Hematopoietic multipotent progenitor cell (in vitro differentiated cells): Measurements from ENCODE around the gene C12orf43. TPM values are rescaled to one million over a fixed set of nuclear protein-coding genes. Genes with fewer than 3 reads are reported as not detected.

ENCODE experiments used
- DNase-seq, 3 donors: peaks; one replicate each; pipeline ENCODE4 v3.0.0-alpha.2; 2011 to 2015; ENCODE audit warnings: low read depth in 2 of 3, low spot score in 2 of 3
- total RNA-seq: library from RNA; depleted of rRNA; stranded (reverse); fragments of >200 nt; gene quantifications from one replicate; pipeline ENCODE4 v1.2.3, GENCODE V29; 2012

C12orf43 gene
- total RNA-seq, 1 donor = 18.6 TPM

DNA sequence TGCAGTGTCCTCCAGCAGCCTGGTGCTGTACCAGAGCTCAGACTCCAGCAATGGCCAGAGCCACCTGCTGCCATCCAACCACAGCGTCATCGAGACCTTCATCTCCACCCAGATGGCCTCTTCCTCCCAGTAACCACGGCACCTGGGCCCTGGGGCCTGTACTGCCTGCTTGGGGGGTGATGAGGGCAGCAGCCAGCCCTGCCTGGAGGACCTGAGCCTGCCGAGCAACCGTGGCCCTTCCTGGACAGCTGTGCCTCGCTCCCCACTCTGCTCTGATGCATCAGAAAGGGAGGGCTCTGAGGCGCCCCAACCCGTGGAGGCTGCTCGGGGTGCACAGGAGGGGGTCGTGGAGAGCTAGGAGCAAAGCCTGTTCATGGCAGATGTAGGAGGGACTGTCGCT lies 15.2 kb downstream of the C12orf43 start:
- DNase-seq = no peak

DNA sequence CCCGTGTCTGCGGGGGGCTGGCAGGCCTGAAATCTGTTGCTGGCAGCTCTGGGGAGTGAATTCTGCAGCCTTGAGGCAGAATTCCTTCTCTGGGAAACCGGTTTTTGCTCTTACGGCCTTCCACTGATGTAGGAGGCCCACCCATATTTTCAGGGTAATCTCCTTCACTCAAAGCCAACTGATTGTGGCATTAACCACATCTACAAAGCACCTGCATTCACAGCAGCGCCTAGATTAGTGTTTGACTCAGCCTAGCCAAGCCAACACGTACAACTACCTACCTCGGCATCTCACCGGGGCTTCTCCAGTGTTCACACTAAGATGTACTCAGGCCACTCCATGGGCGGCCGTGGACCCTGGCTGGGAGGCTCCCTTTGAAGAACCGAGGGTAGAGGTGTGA lies 15.8 kb downstream of the C12orf43 start:
- DNase-seq = no peak

GRCh38 chr12:120999191-121000120 lies 16.8 kb downstream of the C12orf43 start:
- DNase-seq = no peak

- no peak for DNase-seq
These were observed 17.9 kb downstream of the C12orf43 start for GRCh38 chr12:120998435-120998834.

- no peak for DNase-seq
These were observed 18.8 kb downstream of the C12orf43 start for GRCh38 chr12:120997448-120997847.

- DNase-seq = no peak
These were observed 20.0 kb downstream of the C12orf43 start for GRCh38 chr12:120996133-120996746.

- no peak for DNase-seq
These were observed 21.5 kb downstream of the C12orf43 start for GRCh38 chr12:120994589-120995337.

GRCh38 chr12:120994059-120994458 lies 22.2 kb downstream of the C12orf43 start:
- DNase-seq = no peak

DNA sequence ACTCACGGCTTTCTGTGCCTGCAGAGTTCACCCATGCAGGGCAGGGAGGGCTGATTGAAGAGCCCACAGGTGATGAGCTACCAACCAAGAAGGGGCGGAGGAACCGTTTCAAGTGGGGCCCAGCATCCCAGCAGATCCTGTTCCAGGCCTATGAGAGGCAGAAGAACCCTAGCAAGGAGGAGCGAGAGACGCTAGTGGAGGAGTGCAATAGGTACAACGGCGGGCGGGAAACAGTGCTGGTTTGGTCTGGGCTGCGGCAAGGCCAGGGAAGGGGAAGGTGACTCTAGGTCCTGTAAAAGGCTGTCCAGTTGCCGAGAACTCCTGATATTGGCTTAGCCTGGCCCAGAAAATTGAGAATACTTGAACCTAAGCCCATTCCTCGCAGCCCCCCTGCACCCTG lies 22.8 kb downstream of the C12orf43 start:
- DNase-seq = no peak

GRCh38 chr12:120992989-120993388 lies 23.3 kb downstream of the C12orf43 start:
- DNase-seq = no peak

GRCh38 chr12:120991965-120992364 lies 24.3 kb downstream of the C12orf43 start:
- no peak for DNase-seq

GRCh38 chr12:120990487-120991055 lies 25.7 kb downstream of the C12orf43 start:
- no peak for DNase-seq

DNA sequence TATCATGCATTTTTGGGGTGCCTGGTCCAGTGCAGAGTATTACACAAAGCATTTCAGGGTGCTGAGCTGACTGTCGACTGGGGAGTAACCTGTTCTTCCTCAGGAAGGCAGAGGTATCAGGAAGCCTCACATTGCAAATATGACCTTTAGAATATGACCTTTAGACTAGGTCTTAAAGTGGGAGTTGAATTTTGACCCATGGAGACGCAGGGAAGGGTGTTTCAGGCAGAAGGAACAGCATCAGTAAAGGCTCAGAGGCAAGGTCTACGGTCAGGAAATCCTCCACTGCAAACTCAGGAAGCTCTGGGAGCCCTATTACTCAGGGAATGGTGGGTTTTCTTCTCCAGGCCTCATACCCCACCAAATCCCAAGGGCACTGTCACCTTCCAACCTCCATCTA lies 26.6 kb downstream of the C12orf43 start:
- no peak for DNase-seq

DNA sequence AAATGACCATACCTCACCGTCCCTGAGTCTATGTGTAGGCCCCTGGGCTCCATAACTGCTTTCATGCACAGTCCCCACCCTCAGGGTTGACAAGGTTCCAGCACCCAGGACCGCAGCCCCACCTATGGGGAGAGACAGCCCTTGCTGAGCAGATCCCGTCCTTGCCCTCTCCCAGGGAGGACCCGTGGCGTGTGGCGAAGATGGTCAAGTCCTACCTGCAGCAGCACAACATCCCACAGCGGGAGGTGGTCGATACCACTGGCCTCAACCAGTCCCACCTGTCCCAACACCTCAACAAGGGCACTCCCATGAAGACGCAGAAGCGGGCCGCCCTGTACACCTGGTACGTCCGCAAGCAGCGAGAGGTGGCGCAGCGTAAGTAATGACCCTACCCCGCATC lies 27.6 kb downstream of the C12orf43 start:
- no peak for DNase-seq

GRCh38 chr12:120988234-120988633 lies 28.1 kb downstream of the C12orf43 start:
- no peak for DNase-seq

DNA sequence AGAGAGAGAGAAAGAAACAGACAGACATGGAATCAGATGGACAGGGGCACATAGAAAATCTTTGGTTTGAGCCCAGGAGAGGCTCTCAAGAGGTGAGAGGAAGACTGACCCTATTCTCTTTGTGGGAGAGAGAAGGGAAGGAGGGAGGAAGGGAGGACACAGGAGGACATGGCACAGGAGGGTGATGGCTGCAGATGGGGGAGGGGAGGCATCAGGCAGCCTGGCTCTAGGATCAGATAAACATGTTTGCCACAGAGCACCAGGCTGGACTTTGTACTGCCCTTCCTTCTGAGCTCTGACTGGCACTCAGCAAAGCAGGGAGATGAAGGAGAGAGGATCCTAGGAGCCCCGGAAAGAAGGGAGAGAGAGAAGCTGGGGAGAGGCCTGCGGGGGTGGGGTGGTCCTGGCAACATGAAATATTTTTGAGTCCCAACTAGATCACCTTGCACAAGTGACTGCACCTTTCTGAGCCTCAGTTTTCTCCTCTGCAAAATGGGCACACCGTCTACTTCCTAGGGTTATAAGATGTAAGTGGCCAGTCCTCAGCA lies 31.9 kb downstream of the C12orf43 start:
- no peak for DNase-seq

- DNase-seq = no peak
These were observed 32.5 kb downstream of the C12orf43 start for GRCh38 chr12:120983759-120984158.

- no peak for DNase-seq
These were observed 33.6 kb downstream of the C12orf43 start for GRCh38 chr12:120982659-120983058.

DNA sequence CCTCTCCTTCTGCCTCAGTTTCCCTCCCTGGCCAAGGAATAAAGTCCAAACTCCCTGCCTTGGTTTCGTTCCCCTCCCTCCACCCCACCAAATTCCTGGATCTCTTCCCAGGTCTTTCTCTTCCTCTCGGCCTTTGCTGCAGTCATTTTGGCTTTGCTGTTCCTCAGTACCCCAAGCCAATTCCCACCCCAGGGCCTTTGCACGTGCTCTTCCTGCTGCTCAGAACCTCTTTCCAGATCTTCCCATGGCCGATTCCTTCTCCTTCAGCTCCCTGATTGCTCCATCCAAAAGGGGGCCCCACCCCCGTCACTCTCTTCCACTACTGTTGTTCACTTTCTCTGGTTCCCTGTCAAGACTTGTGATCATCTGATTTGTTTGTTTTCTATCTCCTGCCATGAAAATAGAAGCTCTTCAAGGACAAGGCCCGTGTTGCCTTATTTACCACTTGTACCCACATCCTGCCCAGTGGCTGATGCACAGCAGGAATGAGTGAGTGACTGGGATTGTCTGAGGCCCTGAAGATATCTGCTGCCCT lies 34.8 kb downstream of the C12orf43 start:
- no peak for DNase-seq

DNA sequence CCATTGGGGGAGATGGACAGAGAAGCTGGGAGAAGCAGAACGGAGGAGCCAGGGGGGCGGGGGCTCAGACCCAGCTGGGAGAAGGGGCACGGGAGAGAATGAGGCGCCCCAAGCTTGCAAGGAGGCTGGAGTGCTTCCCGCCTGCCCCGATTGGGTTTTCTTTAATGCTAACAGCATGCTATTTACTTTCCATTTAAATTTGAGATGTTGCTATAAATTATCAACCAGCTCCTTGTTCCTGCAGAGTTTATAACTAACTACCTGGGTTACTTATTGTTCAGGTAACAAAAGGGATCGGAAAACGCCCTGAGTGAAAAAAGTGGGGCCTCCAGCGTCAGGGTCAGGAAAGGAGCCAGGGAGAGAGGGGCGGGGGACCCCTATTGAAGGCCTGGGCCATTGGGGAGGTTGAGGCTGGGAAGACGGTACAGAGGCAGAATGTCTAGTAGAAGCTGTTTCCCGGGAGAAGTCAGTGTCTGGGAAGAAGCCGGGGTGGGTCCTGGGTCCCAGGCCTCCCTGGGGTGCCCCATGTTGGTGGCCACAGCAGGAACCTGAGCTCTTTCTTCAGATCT lies 35.4 kb downstream of the C12orf43 start:
- no peak for DNase-seq
